Measurements from ENCODE around the gene TNFRSF4.

Gene TNFRSF4

DNA sequence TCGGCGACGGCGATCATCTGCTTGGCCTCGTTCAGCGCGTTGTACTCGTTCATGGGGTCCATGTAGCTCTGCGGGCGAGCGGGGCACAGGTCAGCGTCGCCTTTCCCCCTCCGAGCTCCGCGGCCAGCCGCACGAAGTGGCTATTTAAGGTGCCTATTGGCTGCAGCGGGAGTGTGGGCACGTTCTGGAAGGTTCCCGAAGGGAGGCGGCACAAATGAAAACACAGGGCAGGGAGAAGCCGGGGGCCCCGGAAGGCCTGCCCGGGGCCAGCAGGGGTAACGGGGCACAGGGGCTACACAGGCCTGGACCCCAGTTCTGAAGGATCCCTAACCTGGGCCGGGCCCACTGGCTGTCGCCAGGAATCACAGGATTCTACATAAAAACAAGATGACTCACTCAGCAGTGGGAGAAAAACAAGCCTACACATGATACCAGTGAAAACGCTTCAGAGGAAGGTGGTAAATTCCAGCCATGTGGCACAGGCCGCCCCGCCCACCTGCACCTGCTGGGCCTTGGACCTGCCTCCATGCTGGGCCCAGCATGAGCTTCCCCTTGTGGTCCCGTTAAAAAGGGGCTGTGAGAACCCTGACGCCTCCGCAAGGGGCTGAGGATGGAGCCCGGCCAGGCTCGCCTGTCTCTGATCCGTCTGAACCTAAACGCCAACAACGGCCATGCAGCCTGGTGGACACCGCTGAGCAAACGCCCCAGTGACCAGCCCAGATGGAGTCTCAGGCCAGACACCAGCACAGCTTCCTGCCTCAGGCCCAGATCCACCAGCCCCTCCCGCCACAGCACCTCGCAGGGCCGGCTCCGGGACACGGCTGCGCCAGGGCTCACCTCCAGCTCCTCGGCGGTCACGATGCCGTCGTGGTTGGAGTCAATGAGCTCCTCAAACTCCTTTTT lies 3.9 kb upstream of the TNFRSF4 start:
- peak; percentile 53 for DNase-seq (ENCODE audit: low read depth)

DNA sequence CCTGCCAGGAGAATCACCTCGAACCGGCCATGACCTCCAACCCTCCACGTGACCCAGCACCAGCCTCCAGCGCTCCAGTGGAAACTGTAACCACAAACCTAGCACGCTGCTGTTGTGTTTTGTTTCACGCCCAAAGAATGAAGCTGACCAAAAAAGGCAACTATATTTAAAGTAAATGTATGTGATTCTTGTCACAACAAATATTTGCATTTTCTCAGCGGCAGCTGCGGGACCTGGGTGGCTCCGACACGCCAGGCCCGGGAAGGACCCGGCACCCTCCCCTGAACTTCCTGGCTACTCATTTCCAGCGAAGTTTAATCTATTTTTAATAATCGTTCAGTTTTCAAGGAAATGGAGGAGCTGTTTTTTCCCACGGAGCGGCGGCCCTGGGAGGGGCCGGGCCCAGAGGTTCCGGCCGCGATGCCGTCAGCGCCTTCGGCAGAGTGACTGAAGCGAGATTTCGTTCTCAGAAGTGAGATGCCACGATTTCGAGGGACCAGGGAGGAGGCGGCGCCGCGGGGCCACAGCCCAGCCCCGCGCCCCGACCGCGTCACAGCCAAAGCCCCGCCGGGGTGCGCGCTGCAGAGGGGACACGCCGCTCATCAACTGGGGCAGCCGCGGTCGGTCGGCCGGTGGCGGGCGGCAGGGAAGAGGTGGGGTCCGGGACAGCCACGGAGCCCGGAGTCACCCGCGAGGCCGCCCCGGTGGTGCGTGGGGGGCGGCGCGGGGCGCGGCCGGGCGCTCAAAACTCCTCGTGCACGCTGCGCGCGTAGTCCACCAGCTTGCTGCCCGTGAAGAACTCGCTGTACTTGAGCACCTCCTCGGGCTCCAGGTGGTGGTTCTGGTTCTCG lies 3.0 kb upstream of the TNFRSF4 start:
- DNase-seq (ENCODE audit: low read depth) = no peak

DNA sequence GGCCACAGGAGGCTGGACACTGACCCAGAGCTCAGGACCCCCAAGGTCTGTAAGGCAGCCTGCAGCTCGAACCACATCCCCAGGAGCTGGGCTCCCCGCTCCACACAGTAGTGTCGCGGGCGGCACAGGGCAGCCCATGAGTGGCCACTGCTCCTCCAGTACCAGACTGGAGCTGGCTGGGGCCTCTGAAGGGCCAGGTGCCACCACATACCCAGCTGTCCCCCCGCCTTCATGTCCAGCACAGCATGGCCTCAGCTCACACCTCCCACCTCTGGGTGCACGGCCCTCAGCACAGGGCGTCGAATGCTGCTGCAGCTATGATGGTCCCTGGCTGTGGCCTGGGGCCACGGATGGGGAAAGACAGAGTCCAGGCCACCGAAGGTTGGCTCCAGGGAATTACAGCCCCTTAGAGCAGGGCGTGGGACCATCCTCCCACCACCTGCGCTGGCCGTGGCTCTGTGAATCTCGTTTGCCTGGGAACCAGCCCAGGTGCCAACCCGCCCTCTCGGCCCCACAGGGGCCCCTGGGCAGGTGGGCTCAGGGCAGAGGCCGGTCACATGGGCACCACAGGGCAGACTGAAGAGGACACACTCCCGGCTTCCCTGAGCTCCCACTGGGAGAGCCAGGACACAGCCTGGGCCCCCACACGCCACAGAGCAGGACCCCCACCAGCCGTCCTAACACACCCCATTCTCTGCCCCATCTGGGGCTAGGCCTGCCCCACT lies 2.1 kb upstream of the TNFRSF4 start:
- DNase-seq (ENCODE audit: low read depth) = no peak

DNA sequence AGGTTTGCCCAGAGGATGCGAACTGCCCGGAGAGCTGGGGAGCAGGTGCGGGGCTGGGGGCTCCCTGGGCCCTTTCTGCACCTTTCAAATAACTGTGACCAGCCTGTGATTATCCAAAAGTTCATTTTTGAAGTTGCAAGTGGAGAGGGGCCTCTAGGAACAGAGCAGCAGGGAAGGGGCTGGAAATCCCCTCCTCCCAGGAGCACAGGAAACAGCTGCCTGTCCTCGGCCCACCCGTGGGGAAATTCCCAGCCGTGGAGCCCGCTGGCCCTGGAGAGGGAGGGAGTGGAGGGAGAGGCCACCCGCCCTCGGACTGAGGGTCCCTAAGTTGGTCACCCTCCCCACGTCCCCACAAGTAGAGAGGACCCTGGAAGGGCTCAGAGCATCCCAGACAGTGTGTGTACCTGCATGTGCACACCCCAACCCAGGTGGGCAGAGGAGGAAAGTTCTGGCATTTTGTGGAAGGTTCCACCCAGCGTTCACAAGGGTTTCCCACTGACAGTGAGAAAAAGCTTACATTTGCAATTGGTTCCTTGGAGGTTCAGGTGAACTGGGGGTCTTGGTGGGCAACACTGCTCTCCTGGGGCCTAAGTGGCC lies 1.2 kb upstream of the TNFRSF4 start:
- DNase-seq (ENCODE audit: low read depth) = no peak

DNA sequence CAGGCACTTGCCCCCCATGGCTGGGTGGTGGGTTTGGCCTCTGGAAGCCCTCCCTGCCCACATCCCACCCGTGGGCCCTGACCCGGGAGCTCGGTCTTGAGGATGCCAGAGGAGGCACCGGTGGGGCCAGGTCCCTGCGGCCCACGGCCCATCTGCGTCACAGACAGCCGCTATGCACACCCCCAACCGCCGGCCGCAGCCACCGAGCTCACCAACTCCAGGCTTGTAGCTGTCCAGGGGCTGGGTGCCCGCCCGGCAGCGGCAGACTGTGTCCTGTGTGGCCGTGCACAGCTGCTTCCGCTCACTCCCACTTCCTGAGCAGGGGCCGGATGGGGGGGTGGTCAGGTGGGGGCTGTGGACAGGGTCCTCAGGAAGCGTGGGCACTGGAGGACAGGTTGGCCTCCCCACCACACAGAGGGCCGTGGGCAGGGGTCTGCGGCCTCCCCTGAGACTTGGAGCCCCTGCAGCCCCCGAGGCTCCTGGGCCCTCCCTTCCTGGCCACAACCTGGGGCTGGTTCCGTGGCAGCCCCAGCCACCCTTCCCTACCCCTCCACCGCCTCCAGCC lies 1.1 kb downstream of the TNFRSF4 start:
- DNase-seq (ENCODE audit: low read depth) = no peak

DNA sequence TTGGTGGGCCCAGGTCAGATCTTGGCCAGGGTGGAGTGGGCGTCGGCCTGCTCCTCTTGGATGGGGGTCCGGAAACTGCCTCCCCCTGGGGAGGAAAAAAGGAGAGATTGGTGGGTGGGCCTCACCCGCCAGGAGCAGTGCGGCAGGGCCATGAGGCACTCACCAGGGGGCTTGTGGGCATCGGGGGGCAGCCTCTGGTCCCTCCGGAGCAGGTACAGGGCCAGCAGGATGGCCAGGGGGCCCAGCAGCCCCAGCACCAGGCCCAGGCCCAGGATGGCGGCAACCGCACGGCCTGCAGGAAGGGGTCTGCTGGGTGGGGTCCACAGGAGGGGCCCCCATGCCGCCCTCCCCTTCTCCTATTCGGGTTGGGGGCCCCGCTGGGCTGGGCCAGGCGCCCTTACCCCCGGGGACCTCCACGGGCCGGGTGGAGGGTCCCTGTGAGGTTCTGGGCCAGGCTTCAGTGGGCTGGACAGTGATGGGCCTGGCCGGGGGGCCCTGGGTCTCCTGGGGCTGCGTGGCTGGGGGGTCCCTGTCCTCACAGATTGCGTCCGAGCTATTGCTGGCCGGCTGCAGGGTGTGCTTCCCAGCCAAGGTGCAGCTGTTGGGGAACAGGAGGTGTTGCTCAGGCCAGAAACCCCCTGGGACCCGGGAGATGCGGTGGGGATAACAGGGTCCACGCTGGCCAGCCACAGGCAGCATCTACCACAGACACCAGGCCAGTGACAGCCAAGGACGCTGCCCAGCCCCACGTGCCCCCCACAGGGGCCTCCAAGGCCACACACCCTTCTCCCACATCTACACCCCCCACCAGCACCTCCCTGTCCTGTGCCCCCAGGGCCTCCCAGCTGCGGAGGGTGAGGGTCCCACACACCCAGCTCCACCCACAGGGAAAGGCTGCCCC lies 2.2 kb downstream of the TNFRSF4 start:
- no peak for DNase-seq (ENCODE audit: low read depth)

DNA sequence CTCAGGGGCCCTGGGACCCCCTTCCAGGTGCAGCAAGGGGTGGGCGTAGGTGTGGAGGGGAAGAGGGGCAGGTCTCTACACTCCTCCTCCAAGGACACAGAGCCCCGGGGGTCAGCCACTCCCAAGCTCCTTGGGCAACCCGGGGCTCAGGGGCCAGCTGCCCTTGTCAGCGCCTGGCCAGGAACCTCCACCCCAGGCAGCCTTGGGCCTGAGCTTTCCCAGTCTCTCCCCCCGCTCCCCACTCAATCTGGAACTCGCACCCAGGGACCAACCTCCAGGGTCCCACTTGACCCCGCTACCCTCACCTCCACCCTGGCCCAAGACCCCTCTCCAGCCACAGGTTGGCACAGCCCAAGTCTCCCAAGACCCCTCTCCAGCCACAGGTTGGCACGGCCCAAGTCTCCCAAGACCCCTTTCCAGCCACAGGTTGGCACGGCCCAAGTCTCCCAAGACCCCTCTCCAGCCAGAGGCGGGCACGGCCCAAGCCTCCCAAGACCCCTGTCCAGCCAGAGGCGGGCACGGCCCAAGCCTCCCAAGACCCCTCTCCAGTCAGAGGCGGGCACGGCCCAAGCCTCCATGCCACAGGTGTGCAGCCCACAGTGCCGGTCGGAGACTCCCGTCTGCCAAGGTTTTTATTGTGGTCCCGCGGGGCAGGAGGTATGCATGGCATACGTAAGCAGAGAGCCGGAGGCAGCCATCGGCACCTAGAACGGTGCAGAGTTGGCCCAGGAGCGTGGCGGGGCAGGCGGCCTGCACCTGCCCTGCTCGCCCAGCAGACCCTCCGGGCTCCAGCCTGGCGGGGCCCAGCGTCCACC lies 3.0 kb downstream of the TNFRSF4 start:
- no peak for DNase-seq (ENCODE audit: low read depth)

DNA sequence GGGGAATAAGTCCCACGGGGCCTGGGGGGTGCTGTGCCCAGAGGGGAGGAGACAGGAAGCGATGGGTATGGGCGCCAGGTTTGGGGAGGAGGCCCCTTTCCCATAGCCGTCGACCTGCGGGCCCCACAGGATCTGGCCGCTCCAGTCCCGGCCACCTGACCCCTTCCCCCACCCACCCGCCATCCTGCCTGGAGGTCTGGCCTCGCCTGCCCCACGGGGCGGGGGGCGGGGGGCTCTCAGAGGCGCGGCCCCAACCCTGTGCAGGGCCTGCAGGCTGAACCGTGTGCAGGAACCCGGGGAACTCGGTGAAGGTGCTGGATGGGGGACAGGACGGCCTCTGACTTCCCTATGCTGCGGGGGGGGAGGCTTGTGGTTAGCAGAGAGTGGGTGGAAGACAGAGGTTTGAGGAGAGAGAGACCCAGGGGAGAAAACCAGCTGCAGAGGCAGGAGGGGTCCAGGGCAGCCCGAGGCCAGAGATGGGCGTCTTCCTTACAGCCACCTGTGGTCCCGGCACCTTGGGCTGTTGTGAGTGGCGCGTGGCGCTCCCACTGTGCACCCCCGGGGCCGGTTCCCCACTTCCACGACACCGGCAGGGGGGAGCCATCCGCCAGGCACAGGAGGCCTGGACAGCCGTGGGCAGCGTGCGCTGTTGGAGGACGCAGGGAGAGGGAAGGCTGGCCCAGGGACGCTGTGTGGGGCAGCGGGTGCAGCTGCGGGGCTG lies 5.1 kb downstream of the TNFRSF4 start:
- DNase-seq (ENCODE audit: low read depth) = peak; percentile 21

DNA sequence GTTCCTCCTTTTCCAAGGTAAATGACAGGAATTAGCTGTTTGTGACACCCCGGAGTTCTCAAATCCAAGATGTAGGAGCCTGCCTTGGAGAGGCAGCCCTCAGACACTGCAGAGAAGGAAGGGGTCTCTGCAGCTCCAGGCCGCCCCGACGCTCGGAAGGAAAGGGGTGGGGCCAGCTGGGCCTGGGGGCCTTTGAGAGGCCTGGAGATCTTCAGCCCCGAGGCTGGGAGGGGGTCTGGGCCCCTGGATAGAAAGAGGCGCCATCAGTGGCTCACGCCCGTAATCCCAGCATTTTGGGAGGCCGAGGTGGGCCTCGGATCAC lies 6.4 kb downstream of the TNFRSF4 start:
- no peak for DNase-seq (ENCODE audit: low read depth)

DNA sequence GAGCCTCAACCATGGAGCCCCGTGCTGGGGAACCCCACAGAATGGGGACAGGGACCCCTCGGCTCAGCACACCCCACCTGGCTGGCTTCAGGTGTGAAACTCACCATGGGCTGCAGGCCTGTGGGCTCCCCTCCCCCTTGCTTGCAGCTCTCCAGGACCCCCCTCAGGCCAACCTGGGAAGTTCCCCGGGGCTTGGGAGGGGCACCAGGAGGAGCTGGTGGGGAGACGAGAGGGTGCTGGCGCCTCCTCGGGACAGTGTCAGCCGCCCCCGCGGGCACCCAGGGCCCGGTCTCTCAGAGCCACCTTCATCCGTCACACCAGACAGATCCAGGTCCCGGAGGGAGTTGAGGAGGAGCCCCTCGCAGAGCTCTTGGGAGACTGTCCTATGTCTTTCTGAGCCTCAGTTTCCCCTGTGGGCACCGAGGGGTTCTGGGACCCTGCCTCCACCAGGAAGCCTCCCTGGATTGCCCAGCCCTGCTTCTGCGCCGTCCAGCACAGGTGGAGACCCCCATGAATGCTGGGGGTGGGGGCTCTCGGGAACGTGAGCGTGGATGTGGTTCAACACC lies 6.9 kb downstream of the TNFRSF4 start:
- DNase-seq (ENCODE audit: low read depth) = no peak

DNA sequence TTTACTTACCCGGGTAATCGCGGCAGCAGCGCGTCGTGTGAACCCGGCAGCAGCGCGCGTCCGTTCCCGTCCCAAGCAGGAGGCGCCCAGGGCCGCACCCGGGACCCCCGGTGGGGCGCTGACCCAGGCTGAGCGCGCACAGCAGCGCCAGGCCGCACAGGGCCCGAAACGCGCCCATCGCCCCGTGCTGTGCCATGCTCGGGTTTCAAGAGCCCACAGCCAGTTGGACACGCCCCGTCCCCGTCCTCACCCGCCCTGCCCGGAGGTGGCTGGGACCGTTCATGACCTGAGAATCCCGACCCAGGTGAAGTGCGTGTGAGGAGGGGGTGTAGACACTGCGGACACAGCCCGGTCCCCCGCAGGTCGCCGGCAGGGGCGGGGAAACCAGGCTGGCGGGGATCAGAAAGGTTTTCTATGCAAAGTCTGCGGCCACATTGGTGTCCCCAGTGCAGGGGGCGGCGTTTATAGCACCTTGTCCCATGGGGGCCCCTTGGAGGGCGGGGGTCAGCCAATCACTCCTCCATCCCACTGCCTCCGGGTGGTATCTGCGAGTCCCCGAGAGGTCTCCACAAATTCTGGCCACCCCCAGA lies 7.5 kb downstream of the TNFRSF4 start, which contains the start of gene TNFRSF18:
Gene TNFRSF18, minus strand, starts transcription at position 217 of the 590 bp plus-strand sequence. Its CDS starts 21 bp downstream, at position 196.
- DNase-seq (ENCODE audit: low read depth) = no peak

DNA sequence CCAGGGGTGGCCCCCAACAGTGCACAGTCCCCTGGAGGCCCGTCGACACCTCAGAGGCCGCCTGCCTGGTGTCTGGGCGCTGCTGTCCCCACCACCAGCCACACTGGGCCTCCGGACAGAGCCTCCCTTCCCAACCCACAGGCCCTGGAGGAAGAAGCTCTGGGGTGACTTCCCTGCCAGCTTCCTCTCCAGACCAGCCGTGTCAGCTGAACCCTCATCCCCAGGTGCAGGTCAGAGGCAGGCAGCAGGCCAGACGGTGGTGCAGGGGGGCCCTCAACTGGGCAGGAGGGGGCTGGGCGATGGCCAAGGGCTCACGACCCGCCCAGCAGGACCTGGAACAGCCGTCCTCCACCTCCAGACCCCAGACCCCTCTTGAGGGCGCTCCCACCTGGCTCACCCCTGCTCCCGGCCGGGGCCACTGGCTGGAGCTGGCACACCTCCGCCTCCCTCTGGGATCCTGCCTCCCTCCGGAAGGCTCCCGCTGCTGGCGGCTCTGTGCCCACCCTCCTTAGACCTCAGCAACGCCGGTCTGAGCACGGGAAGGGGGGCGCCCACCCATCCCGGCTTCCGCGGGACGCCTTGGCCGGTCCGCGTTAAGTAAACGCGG lies 8.1 kb downstream of the TNFRSF4 start:
- DNase-seq (ENCODE audit: low read depth) = no peak

DNA sequence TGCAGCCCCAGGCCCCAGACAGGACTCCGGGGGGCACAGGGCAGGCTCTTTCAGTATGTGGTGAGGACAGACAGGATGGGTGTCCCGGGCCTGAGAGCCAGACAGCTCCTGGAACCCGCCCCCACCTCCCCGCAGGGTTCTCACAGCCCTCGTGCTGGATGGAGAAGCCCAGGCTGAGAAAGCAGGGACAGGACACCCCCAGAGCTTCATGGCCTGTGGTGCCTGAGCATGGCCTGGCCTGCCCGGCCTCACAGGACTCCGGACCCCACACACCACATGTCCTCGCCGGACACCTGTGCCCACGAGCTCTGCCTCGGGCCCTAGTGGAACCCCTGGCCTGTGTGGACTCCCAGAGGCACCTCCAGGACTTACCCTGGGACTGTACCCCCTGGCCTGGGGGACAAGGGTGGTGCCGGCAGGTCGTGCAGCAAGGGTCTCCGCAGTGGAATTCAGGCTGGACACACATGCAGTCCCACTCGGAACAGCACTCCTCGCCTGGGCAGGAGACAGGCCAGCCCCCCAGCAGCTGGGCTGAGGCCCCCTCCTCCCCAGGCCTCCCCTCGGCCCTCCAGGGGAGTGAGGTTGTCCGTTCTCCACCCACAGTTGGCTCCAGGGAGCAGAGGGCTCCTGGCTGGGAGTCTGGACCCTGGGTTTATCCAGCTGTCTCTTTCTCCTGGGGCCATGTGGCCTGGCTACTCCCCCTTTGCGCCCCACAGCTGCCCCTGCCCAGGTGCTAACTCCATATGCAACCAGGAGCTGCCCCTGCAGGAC lies 8.8 kb downstream of the TNFRSF4 start:
- DNase-seq (ENCODE audit: low read depth) = no peak

DNA sequence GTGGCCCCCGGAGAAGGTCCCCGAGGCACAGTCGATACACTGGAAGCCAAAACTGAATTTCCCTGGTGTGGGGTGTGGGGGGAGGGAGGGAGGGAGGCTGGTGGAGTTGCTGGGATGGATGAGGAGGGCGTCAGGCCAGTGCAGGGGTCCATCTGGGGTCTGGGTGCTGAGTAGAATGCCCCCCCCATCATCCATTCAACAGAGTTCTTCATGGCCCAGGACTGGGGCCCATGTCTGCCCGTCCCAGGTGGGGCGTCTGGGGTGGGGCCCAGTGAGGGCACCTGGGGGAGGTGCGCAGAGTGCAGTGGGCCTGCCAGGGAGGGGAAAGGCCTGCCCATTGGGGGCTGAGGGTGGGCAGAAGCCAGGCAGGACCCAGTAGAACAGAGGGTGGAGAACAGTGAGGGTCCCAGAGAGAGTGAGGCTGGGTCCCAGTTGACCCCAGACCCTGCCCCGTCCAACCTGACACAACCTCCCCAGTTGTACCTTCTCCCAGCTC lies 9.5 kb downstream of the TNFRSF4 start:
- DNase-seq (ENCODE audit: low read depth) = no peak

DNA sequence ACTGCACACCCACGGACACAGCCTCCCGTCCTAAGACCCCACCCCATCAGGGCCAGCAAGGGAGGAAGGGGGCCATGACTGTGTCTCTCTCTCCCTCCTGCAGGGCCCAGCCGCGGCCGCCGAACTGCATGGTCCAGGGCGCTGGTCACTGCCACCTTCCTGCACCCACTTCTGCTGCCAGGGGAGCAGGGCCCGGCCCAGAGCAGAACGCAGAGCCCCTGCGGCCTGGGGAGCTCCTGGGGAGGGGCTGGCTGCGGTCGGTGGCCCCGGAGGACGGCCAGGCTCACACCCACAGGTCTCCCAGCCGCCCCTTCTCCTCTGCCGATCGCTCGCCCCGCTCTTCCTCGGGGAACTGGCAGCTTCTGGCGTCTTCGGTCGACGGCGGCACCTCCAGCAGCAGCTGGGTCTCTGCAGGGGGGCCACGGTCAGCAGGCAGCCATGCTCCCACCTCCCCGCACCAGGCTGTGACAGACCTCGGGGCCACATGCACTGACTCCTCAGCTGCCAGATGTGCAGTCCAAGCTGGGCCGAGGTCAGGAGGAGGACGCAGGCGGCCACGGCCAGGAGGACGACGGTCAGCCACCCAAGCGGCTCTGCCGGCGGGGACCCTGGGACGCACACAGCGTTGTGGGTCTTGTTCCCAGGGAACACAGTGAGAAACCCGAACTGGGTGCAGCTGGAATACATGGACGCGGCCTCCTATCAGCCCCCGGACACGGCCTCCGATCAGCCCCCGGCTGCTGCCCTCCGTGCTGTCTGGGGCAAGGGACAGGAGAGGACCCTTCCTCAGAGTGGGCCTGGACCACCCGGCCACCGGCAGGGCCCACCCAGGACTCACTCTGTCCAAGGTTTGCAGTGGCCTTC lies 10.2 kb downstream of the TNFRSF4 start:
- no peak for DNase-seq (ENCODE audit: low read depth)
